Measurements from ENCODE around the gene DMD.

Gene DMD

GRCh38 chrX:31713120-31713519 is 1498.2 kb downstream of the DMD start:
- no peak for DNase-seq (ENCODE audit: low read depth in 2 of 2)

GRCh38 chrX:31711166-31711565 is 1500.2 kb downstream of the DMD start:
- no peak for DNase-seq (ENCODE audit: low read depth in 2 of 2)

GRCh38 chrX:31708116-31708515 is 1503.2 kb downstream of the DMD start:
- DNase-seq (ENCODE audit: low read depth in 2 of 2) = no peak

- no peak for DNase-seq (ENCODE audit: low read depth in 2 of 2)
These were observed 1504.9 kb downstream of the DMD start for GRCh38 chrX:31706466-31706865.

GRCh38 chrX:31705816-31706215 is 1505.5 kb downstream of the DMD start:
- no peak for DNase-seq (ENCODE audit: low read depth in 2 of 2)

- no peak for DNase-seq (ENCODE audit: low read depth in 2 of 2)
These were observed 1506.4 kb downstream of the DMD start for GRCh38 chrX:31704938-31705337.

- DNase-seq (ENCODE audit: low read depth in 2 of 2) = no peak
These were observed 1509.1 kb downstream of the DMD start for GRCh38 chrX:31702222-31702621.

GRCh38 chrX:31697294-31697916 is 1513.9 kb downstream of the DMD start:
- DNase-seq (ENCODE audit: low read depth in 2 of 2) = no peak

GRCh38 chrX:31679861-31680260 is 1531.5 kb downstream of the DMD start:
- DNase-seq (ENCODE audit: low read depth in 2 of 2) = no peak

GRCh38 chrX:31670245-31670644 is 1541.1 kb downstream of the DMD start:
- DNase-seq (ENCODE audit: low read depth in 2 of 2) = no peak

GRCh38 chrX:31665454-31665853 is 1545.9 kb downstream of the DMD start:
- DNase-seq (ENCODE audit: low read depth in 2 of 2) = no peak

- DNase-seq (ENCODE audit: low read depth in 2 of 2) = no peak
These were observed 1548.2 kb downstream of the DMD start for GRCh38 chrX:31663172-31663571.

- no peak for DNase-seq (ENCODE audit: low read depth in 2 of 2)
These were observed 1550.0 kb downstream of the DMD start for GRCh38 chrX:31661280-31661810.

GRCh38 chrX:31658360-31658759 is 1553.0 kb downstream of the DMD start:
- no peak for DNase-seq (ENCODE audit: low read depth in 2 of 2)

- no peak for DNase-seq (ENCODE audit: low read depth in 2 of 2)
These were observed 1555.3 kb downstream of the DMD start for GRCh38 chrX:31656013-31656412.

- DNase-seq (ENCODE audit: low read depth in 2 of 2) = no peak
These were observed 1557.9 kb downstream of the DMD start for GRCh38 chrX:31653422-31653821.

- DNase-seq (ENCODE audit: low read depth in 2 of 2) = no peak
These were observed 1558.7 kb downstream of the DMD start for GRCh38 chrX:31652650-31653049.

GRCh38 chrX:31649201-31649600 is 1562.1 kb downstream of the DMD start:
- no peak for DNase-seq (ENCODE audit: low read depth in 2 of 2)

- DNase-seq (ENCODE audit: low read depth in 2 of 2) = no peak
These were observed 1578.0 kb downstream of the DMD start for GRCh38 chrX:31633349-31633748.

GRCh38 chrX:31629195-31629594 is 1582.2 kb downstream of the DMD start:
- DNase-seq (ENCODE audit: low read depth in 2 of 2) = no peak

GRCh38 chrX:31609130-31609529 is 1602.2 kb downstream of the DMD start:
- no peak for DNase-seq (ENCODE audit: low read depth in 2 of 2)

- DNase-seq (ENCODE audit: low read depth in 2 of 2) = no peak
These were observed 1602.7 kb downstream of the DMD start for GRCh38 chrX:31608638-31609037.

- DNase-seq (ENCODE audit: low read depth in 2 of 2) = no peak
These were observed 1604.6 kb downstream of the DMD start for GRCh38 chrX:31606771-31607170.

- no peak for DNase-seq (ENCODE audit: low read depth in 2 of 2)
These were observed 1606.6 kb downstream of the DMD start for GRCh38 chrX:31604629-31605221.
